ENCODE results near the gene PPP3CA. TPM values are rescaled to one million over a fixed set of nuclear protein-coding genes. Genes with fewer than 3 reads are reported as not detected.
"Not testable (repeated sequence)": the region's sequence is repeated elsewhere in the genome, so short reads cannot be mapped to it uniquely, and the experiment has no call there.

PPP3CA gene
- total RNA-seq, 1 donor, result 64.4 TPM

GRCh38 chr4:100995671-100996070, 351.7 kb downstream of the PPP3CA start:
- no peak for DNase-seq (ENCODE audit: low read depth)
- H3K4me3 ChIP-seq (ENCODE audit: low read depth, low read length), result no peak overlapping the region
- no peak for TF ChIP-seq CTCF (IDR thresholded peaks at IDR 0.05; ENCODE audit: insufficient read depth, low read length)

GRCh38 chr4:100995002-100995401, 352.3 kb downstream of the PPP3CA start:
- DNase-seq (ENCODE audit: low read depth); H3K4me3 ChIP-seq (ENCODE audit: low read depth, low read length): not testable (repeated sequence)

- H3K4me3 ChIP-seq (ENCODE audit: low read depth, low read length), result not testable (repeated sequence)
- DNase-seq (ENCODE audit: low read depth), result peak; percentile 73
Observed at GRCh38 chr4:100991332-100992069, 355.8 kb downstream of the PPP3CA start.

GRCh38 chr4:100989401-100989800, 357.9 kb downstream of the PPP3CA start:
- no peak for TF ChIP-seq CTCF (IDR thresholded peaks at IDR 0.05; ENCODE audit: insufficient read depth, low read length)
- H3K4me3 ChIP-seq (ENCODE audit: low read depth, low read length), result no peak overlapping the region
- DNase-seq (ENCODE audit: low read depth), result peak; percentile 16

- H3K4me3 ChIP-seq (ENCODE audit: low read depth, low read length), result no peak overlapping the region
- TF ChIP-seq CTCF (IDR thresholded peaks at IDR 0.05; ENCODE audit: insufficient read depth, low read length), result no peak
- no peak for DNase-seq (ENCODE audit: low read depth)
Observed at GRCh38 chr4:100988876-100989275, 358.4 kb downstream of the PPP3CA start.

- no peak for DNase-seq (ENCODE audit: low read depth)
- no peak for TF ChIP-seq CTCF (IDR thresholded peaks at IDR 0.05; ENCODE audit: insufficient read depth, low read length)
- no peak overlapping the region for H3K4me3 ChIP-seq (ENCODE audit: low read depth, low read length)
Observed at GRCh38 chr4:100986360-100986868, 360.9 kb downstream of the PPP3CA start.

- no peak for DNase-seq (ENCODE audit: low read depth)
- no peak overlapping the region for H3K4me3 ChIP-seq (ENCODE audit: low read depth, low read length)
- TF ChIP-seq CTCF (IDR thresholded peaks at IDR 0.05; ENCODE audit: insufficient read depth, low read length), result no peak
Observed at GRCh38 chr4:100985576-100985975, 361.8 kb downstream of the PPP3CA start.

- peak; percentile 81 for DNase-seq (ENCODE audit: low read depth)
- H3K4me3 ChIP-seq (ENCODE audit: low read depth, low read length), result no peak overlapping the region
- no peak for TF ChIP-seq CTCF (IDR thresholded peaks at IDR 0.05; ENCODE audit: insufficient read depth, low read length)
Observed at GRCh38 chr4:100984901-100985300, 362.4 kb downstream of the PPP3CA start.

All from fibroblast of the aortic adventitia (primary cell).